Fibroblast of lung (primary cell): Measurements from ENCODE around the gene FTHL17. TPM values are rescaled to one million over a fixed set of nuclear protein-coding genes. Genes with fewer than 3 reads are reported as not detected.

Experiments
- DNase-seq, 2 donors: peaks; one replicate each; pipeline versions ENCODE4 v3.0.0 to v3.0.0-alpha.2; 2010; ENCODE audit warnings: low read depth in 2 of 2
- H2AFZ ChIP-seq: 2 replicates; pipeline ENCODE4 v1.5.1; 2012; ENCODE audit warnings: low read length, control low read depth, inconsistent platforms
- H3K27ac ChIP-seq: 2 replicates; pipeline ENCODE4 v1.5.1; 2011; ENCODE audit warnings: low read length, control low read depth; ENCODE audit not compliant: insufficient read depth
- H3K27me3 ChIP-seq: 2 replicates; pipeline ENCODE4 v1.5.1; 2011; ENCODE audit warnings: mild to moderate bottlenecking, low read length; ENCODE audit not compliant: control insufficient read depth, insufficient read depth
- H3K36me3 ChIP-seq: 2 replicates; pipeline ENCODE4 v1.5.1; 2011; ENCODE audit warnings: low read length; ENCODE audit not compliant: control insufficient read depth, insufficient read depth
- H3K4me1 ChIP-seq: 2 replicates; pipeline ENCODE4 v1.5.1; 2011; ENCODE audit warnings: low read length; ENCODE audit not compliant: control insufficient read depth, insufficient read depth; ENCODE audit errors: extremely low read depth
- H3K4me2 ChIP-seq: 2 replicates; pipeline ENCODE4 v1.5.1; 2011; ENCODE audit warnings: low read length, control low read depth; ENCODE audit not compliant: insufficient read depth; ENCODE audit errors: extremely low read depth
- H3K4me3 ChIP-seq, 4 experiments: fragments of 200-600 bp in 1 of 4; sonication (generic) in 1 of 4; replicated peaks in 1 of 4; 2 replicates each; pipeline ENCODE4 v1.5.1; 2011 to 2016; ENCODE audit warnings: low read length in 4 of 4, low read depth in 3 of 4, mild to moderate bottlenecking in 3 of 4, control low read depth in 2 of 4, inconsistent platforms in 1 of 4, mixed read lengths in 1 of 4; ENCODE audit not compliant: insufficient read depth in 1 of 4; ENCODE audit errors: control extremely low read depth in 1 of 4
- H3K79me2 ChIP-seq: 2 replicates; pipeline ENCODE4 v1.5.1; 2012; ENCODE audit warnings: mild to moderate bottlenecking, low read length, inconsistent platforms; ENCODE audit not compliant: control insufficient read depth, insufficient read depth
- H3K9ac ChIP-seq: 2 replicates; pipeline ENCODE4 v1.5.1; 2011; ENCODE audit warnings: mild to moderate bottlenecking, low read length, control low read depth; ENCODE audit not compliant: insufficient read depth
- H3K9me3 ChIP-seq: 2 replicates; pipeline ENCODE4 v1.5.1; 2012; ENCODE audit warnings: low read depth, low read length; ENCODE audit not compliant: control insufficient read depth, insufficient read depth
- H4K20me1 ChIP-seq: 2 replicates; pipeline ENCODE4 v1.5.1; 2011; ENCODE audit warnings: low read length; ENCODE audit not compliant: control insufficient read depth, insufficient read depth; ENCODE audit errors: extremely low read depth
- CTCF ChIP-seq, 2 donors: IDR thresholded peaks in 1 of 2; conservative IDR thresholded peaks in 1 of 2; 1 replicate in 1 of 2; 2 replicates in 1 of 2; pipeline ENCODE4 v1.5.1; 2011 to 2012; ENCODE audit warnings: low read length in 2 of 2, control low read depth in 1 of 2, inconsistent platforms in 1 of 2, low read depth in 1 of 2, mild to moderate bottlenecking in 1 of 2
- EZH2 ChIP-seq: IDR thresholded peaks from 2 replicates; pipeline ENCODE4 v1.5.1; 2012; ENCODE audit warnings: low read length, control low read depth, mild to moderate bottlenecking; ENCODE audit errors: missing control alignments
- polyA minus RNA-seq: library from RNA; depleted of rRNA, polyadenylated mRNA; stranded (reverse); fragments of >200 nt; gene quantifications from 2 replicates; pipeline ENCODE4 v1.2.3, GENCODE V29; 2011; ENCODE audit warnings: low replicate concordance
- polyA plus RNA-seq, 2 donors: library from polyadenylated mRNA; depleted of rRNA in 1 of 2; stranded (reverse) in 1 of 2; unstranded in 1 of 2; fragments of >200 nt; gene quantifications; 2 replicates each; pipeline ENCODE4 v1.2.1, GENCODE V29; 2011 to 2012; ENCODE audit warnings: missing spikeins in 1 of 2
- total RNA-seq: library from RNA; depleted of rRNA; stranded (reverse); fragments of >200 nt; gene quantifications from 2 replicates; pipeline ENCODE4 v1.2.1, GENCODE V29; 2014

FTHL17 gene
- total RNA-seq (not detected in 2 replicates), polyA plus RNA-seq (not detected in 2 replicates), polyA minus RNA-seq (not detected in 2 replicates)
- not detected in 2 replicates for polyA plus RNA-seq (2012)

GRCh38 chrX:31071725-31072124 lies at the start of gene FTHL17:
TSS of gene FTHL17 (minus strand) at chrX:31072041. CDS start at chrX:31071953, 88 bp downstream.
- no peaks in the 10 kb centered on the region for H3K9me3 ChIP-seq
- DNase-seq: no peak
- no peak within 1 kb of the TSS for H2AFZ ChIP-seq
- H4K20me1 ChIP-seq: no peaks in the 10 kb centered on the region
- no peaks in the 10 kb centered on the region for H3K79me2 ChIP-seq
- no peaks in the 10 kb centered on the region for H3K27me3 ChIP-seq
- H3K36me3 ChIP-seq: no peaks in the 10 kb centered on the region
- TF ChIP-seq CTCF (conservative IDR thresholded peaks at IDR 0.05 in 1 of 2, IDR thresholded peaks at IDR 0.05 in 1 of 2; ENCODE audit: low read depth in 1 of 2, low read length in 2 of 2) (no peak), EZH2 (no peak)
- H3K27ac ChIP-seq: no peak within 1 kb of the TSS
- no peak within 1 kb of the TSS for H3K4me3 ChIP-seq
- no peaks in the 10 kb centered on the region for H3K4me1 ChIP-seq
- H3K4me2 ChIP-seq: no peak within 1 kb of the TSS
- no peak within 1 kb of the TSS for H3K9ac ChIP-seq

GRCh38 chrX:31117266-31117665 lies 45.4 kb upstream of the FTHL17 start:
- no peak overlapping the region for H3K4me3 ChIP-seq
- DNase-seq: no peak
- no peaks in the 10 kb centered on the region for H3K36me3 ChIP-seq
- no peak overlapping the region for H3K9ac ChIP-seq
- no peaks in the 10 kb centered on the region for H3K4me1 ChIP-seq
- H3K4me2 ChIP-seq: no peak overlapping the region
- no peaks in the 10 kb centered on the region for H3K79me2 ChIP-seq
- no peaks in the 10 kb centered on the region for H4K20me1 ChIP-seq
- H3K9me3 ChIP-seq: no peaks in the 10 kb centered on the region
- H3K27ac ChIP-seq: no peak overlapping the region
- TF ChIP-seq CTCF (conservative IDR thresholded peaks at IDR 0.05 in 1 of 2, IDR thresholded peaks at IDR 0.05 in 1 of 2; ENCODE audit: low read depth in 1 of 2, low read length in 2 of 2) (no peak), EZH2 (no peak)
- no peaks in the 10 kb centered on the region for H3K27me3 ChIP-seq
- H2AFZ ChIP-seq: no peak overlapping the region

GRCh38 chrX:31115398-31115797 lies 43.6 kb upstream of the FTHL17 start:
- Histone ChIP-seq H2AFZ (no peak overlapping the region), H4K20me1 (no peaks in the 10 kb centered on the region), H3K4me2 (no peak overlapping the region), H3K9me3 (no peaks in the 10 kb centered on the region), H3K9ac (no peak overlapping the region), H3K27ac (no peak overlapping the region), H3K4me1 (no peaks in the 10 kb centered on the region), H3K36me3 (no peaks in the 10 kb centered on the region), H3K4me3 (no peak overlapping the region), H3K79me2 (no peaks in the 10 kb centered on the region), H3K27me3 (no peaks in the 10 kb centered on the region)
- no peak for DNase-seq
- no peak for TF ChIP-seq CTCF (conservative IDR thresholded peaks at IDR 0.05 in 1 of 2, IDR thresholded peaks at IDR 0.05 in 1 of 2; ENCODE audit: low read depth in 1 of 2, low read length in 2 of 2)
- TF ChIP-seq EZH2: no peak
